Measurements from ENCODE around the gene LACTBL1.

GRCh38 chr1:22967833-22968232 lies 4.8 kb downstream of the LACTBL1 start:
- TF ChIP-seq CTCF (IDR thresholded peaks at IDR 0.05; ENCODE audit: low read length) (no peak), EZH2 (IDR thresholded peaks at IDR 0.05; ENCODE audit: borderline replicate concordance, low read length) (no peak)

Data from OCI-LY1 (cell line).